GM12892 (cell line): ENCODE results near the gene UGGT2.

Source experiments
- POLR2A ChIP-seq: IDR thresholded peaks from 2 replicates; pipeline ENCODE4 v1.6.1; 2011; ENCODE audit warnings: low read depth, low read length, control low read depth
- TAF1 ChIP-seq: IDR thresholded peaks from 2 replicates; pipeline ENCODE4 v1.6.1; 2011; ENCODE audit warnings: low read depth, mild to moderate bottlenecking, control low read depth, low read length, borderline replicate concordance

DNA sequence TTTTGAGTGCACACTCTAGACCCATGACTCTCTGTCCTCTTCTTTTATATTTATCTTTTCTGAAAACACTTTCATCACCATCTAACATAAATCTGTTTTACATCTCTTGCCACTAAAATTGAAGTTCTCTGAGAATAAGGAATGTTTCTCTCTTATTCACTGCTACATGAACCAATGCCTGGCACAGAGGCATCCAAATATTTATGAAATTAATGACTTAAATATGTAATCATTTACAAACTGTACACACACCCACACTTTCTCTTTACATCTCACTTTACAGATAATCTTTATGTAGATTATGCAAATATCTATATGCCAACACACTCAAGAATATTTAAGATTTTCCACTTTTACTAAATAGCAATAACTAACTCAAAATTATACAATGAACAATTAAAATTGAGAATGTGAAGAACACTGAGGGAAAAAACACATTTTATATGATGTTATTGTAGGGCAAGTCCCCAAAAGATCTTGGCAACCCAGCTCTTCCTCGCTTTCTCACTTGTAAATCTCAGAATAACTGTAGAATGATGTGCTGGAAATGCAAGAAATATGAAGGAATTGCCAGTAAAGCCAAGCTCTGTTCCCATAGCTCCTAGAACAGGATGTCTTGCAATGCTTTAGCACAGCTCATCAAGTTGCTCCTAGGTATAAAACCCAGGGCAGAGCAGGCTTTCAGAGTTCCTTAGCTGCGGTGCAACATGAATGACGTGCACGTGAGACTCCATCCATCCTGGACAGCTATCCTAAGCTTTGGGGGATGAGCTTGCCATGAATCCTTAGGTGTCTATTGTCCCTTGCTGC lies 50.7 kb downstream of the UGGT2 start:
- TF ChIP-seq POLR2A: no peak
- TF ChIP-seq TAF1: no peak
